Esophagus mucosa (tissue), 1 donor: ENCODE data around the gene C7orf57. TPM values are rescaled to one million over a fixed set of nuclear protein-coding genes. Genes with fewer than 3 reads are reported as not detected.

Source experiments
- ATAC-seq: fragments of 200-7000 bp; cut with Tn5 transposase; one replicate; pipeline ENCODE4 v1.9.1; 2020
- total RNA-seq: library from RNA; stranded (reverse); gene quantifications from one replicate; pipeline ENCODE4 v1.2.4, GENCODE V29; 2023
- donor health status: DM: yes; HTN: yes; CAD: no.

The C7orf57 gene
- total RNA-seq, 1 donor from 2014 or later: 1.00 TPM

DNA sequence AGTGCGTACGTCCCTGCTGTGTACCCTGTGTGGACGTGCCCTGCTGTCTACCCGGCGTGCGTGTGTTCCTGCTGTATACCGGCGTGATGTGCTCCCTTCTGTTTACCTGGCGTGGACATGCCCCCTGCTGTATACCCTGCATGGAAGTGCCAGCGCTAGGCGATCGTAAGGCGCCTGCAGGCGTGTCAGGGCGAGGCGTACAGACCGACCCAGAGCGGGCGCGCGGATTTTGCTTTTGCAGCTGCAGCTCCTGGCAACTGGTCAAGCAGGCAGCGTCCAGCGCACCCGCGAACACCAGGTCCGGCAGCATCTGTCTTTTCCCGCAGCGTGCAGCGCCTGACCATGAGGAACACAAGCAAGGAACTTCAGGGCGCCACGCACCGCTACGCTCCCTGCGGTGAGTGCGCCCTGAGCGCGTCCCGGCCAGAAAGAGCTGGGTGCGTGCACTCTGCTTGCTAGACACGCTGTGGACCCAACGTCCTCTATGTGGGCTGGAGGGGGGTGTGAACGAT is 680 bp downstream of the C7orf57 start:
- peak; percentile 52 for ATAC-seq

DNA sequence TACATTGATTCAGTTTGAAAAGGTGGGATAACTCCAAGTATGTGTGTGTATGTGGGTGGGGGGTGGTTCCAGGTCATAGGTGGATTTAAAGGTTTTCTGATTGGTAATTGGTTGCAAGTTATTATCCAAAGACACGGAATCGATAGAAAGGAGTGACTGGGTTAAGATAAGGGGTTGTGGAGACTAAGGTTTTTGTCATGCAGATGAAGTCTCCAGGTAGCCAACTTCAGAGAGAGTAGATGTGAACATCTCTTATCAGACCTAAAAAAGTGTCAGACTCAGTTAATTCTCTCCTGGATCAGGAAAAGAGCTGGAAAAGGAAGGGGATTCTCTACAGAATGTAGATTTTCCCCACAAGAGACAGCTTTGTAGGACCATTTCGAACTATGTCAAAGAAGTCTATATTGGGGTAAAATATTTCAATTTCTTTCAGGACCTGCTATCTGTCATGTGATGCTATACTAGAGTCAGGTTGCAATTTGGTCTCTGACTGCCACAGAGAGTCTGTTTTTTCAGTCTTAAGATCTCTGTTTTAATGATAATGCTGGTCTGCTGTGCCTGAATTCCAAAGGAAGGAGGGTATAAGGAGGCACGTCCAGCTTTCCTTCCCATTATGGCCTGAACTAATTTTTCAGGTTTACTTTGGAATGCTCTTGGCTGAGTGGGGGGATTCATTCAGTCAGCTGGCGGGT is 3.6 kb downstream of the C7orf57 start:
- ATAC-seq: no peak

DNA sequence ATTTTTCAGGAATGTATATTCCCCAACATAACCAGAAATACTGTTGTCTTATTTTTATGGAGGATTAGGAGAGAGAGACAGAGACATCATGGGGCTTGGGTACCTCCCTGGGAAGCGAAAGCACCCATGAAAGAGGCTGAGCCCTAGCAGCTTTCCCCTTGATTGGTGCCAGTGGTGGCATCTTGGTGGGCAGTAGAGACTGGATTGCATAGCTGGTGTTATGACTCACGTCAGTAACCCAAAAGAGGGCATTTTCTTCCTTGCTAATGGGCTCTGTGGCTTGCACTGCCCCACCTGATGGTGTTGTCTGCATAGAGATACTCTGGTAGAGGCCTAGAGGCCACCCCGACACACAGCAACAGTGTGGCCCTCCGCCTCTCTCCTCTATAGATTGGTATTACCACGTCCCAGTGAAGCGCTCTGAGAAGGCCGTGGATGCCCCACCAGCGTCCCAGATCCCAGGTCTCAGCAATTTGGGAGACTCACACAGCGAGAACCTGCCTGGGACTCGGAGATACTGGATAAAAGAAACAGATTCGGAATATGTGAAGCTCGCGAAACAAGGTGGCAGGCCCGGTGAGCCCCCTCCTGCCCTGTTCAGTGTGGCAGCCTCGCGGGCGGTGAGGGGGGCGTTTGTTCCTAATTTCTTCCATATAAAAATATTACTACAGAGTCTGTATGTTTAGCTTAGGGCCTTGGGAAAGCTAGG is 5.8 kb downstream of the C7orf57 start:
- ATAC-seq: no peak

DNA sequence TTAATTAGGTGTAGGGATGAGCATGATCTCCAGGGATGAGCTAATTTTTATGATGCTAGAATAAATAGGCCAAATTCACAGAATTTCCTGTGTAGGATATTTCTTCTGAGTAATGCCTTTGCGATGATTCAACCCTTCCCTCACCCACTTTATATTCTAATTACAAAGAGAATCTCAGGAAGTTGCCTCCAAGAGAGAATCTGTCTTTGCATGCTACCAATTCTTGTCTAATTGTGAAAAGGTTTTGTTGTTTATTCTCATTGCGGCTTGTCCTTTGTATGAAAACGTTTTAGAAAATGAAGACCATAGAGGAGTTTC is 6.3 kb downstream of the C7orf57 start:
- ATAC-seq: no peak

DNA sequence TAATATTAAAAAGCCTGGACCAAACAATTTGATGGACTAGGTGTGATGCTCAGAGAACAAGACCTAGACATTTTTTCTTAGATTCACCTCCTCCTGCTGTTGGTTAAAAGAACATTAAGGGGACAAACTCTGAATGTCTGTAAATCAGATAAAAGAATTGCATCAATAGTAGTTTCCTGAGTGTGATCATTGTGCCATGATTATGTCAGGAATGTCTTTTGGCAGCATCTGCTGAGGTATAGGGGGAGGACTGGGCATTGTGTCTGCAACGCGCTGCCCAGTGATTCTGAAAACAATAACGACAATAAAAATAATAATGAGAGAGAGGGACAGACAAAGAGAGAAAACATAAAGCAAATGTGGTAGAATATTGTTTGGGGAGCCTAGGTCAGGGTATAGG is 6.9 kb downstream of the C7orf57 start:
- ATAC-seq: no peak

DNA sequence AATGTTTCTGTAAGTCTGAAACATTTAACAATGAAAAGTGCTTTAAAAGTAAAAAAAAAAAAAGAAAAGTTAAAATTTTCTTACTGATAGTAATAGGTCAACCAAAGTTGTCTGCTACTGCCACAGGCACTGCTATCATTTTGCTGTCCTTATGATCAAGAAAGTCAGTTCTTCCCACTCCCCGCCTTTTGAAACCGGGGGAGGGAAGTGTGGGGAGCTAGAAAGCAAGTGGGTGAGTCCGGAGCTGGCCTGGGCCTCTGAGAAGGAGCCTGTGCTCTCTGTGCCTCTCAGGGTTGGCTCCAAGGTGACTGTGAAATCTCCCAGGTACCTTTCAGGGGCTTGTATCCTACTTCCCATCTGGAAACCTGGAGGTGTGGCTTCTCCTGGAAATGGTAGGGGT is 7.3 kb downstream of the C7orf57 start:
- ATAC-seq: no peak

DNA sequence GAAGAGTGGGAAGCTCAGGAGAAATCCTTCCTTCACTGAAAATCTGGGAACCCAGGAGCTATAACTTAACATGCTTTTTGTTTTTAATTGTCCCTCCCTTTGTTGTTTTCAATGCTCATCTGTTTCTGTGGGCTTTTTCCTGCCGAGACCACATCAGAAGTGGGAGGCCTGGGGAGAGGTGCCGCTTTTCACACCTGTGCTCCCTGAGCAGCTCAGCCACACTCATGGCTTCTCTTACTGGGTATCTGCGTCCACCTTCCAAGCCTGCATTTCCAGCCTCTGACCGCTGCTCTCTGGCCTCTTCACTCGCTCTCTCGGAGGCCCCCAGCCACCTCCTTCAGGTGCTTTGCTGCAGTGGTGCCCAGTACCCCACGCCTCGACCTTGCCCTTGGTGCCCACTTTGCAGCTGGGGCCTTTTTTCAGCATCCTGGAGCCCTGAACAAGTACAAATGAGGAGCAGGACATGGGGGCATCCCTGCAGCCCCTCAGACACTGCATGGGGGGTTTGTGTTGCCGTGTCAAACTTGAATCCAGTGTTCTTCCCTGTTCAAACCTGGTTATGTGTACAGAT is 9.9 kb downstream of the C7orf57 start:
- ATAC-seq: no peak

DNA sequence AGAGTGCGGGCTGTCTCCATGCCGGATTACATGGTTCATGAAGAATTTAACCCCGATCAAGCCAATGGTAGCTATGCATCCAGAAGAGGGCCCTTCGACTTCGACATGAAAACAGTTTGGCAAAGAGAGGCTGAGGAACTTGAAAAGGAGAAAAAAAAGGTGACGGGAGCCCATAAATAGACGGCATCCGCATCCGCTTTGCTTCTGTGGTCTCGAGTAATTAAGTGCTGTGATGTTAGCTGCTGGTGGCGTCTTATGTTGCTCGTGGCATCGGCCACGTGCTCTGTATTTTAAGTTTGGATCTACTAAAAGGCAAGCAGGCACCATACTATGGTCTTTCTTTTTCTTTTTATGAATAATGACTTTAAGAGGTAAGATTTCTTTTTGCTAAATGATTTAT is 11.1 kb downstream of the C7orf57 start:
- ATAC-seq: no peak

DNA sequence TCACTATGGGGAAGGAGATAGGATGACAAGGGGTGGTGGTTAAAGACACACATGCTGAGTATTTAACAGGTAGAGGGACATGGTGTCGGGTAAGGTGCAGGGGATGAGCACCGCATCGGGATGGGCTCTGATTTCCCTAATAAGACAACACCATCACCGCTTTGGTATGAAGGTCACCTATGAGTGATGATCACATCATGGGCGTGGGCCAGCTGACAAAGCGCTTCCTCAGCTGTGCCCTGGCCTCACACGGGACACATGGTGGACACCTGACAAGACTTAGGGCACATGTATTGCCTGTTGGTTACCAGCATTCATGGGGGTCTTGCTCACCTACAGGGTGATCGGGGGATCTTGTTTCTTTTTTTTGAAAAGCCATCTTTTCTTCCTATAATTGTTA is 12.8 kb downstream of the C7orf57 start:
- ATAC-seq: peak; percentile 89

DNA sequence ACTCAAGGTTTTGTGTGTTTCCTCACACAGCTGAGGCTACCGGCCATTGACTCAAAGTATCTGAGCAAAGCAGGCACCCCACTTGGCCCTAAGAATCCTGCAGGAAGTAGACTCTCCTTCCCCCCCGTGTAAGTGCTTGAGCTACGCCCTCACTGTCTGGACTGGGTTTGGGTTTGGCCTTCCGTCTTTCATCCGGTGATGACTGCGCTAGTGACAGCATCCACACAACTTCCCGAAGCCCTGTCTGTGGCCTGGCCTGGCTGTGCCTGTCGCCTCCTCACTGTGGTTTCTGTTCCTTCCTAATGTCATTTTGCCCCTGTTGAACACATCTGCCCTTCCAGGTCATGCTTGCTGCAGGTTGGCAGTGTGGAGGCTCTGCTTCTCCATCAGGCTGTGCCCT is 14.5 kb downstream of the C7orf57 start:
- peak; percentile 42 for ATAC-seq

DNA sequence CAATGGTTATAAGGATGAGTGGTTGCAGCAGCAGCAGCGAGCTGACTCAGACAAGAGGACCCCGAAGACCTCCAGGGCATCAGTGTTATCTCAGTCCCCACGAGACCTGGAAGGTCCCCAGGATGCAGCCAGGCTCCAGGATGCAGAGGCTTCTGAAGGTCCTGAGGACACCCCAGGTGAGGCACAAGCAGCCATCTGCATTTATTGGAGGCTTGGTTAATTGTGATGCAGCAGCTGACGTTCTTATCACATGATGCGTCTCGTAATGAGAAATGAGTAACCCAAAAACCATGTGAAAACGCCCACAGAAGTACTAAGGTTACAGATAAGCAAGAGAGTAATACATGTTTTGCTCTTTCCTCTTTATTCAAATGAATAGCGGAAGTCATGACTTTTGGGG is 17.4 kb downstream of the C7orf57 start:
- no peak for ATAC-seq

DNA sequence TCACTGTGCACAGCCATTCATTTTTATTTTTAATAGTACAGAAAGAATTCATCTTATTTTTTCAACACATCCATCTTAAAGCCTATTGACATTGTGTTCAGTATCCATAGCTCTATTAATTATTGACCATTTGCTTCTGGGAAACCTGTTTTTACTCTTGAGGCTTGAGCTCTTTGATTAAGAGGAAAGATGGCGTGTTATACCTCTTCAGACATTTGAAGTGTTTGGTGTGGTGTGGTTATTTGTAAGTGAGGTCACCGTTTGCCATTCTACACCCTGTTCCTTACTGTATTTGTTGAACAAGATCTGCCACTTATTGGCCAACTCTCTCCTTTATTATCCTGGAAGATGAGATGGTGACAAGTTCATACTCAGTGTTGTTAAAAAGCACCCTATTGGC is 18.4 kb downstream of the C7orf57 start:
- ATAC-seq: peak; percentile 94

DNA sequence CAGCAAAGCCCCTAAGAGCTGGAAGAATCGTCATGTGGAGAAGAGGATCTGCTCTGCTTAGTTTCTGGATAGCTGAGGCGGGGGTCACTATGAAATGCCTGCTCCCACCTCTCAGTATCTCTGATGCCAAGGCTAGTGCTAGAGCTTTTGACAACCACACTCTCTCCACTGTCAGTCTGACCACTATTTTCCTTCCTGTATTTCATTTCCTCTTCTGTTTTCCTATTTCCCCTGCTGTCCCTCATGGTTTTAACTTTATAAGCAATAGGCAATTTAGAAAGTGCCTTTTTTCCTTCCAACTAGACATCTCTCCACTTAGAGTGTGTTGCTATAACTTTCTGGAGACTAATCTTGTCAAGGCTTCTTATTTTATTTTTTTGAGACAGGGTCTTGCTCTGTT is 23.6 kb downstream of the C7orf57 start:
- no peak for ATAC-seq

DNA sequence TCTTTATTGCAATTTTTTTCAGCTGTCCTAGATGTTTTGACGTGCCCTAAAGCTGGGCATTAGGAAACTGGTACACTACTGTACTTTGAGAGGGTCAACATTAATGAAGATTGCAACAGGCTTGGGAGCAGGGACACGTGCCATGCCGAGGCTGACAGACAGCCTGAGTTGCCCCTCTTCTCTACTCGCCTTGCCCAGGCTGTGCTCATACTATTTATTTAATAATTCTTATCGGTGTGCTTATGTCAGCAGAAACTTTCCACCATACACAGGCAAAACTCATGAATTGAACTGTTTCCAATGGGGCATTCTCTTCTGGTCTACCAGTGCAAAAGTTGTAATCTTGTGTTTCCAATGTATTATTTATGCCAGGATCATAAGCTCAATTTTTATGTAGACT is 24.4 kb downstream of the C7orf57 start:
- no peak for ATAC-seq

DNA sequence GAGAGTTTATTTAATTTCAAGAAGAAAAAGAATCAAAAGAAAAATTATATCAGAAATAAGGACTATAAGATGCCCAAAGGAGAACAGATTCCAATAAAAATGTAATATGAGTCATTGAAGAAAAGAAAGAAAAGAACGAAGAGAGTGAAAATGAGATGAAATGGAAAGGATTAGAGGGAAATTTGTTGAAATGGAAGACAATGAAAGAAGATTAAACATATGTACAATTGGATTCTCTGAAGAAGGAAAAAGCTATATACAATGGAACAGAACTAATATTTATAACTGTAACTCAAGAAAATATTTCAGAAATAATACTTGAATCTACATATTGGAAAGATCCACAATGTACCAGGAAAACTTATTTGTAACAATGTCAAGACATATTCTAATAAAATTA is 28.6 kb downstream of the C7orf57 start:
- ATAC-seq: no peak

DNA sequence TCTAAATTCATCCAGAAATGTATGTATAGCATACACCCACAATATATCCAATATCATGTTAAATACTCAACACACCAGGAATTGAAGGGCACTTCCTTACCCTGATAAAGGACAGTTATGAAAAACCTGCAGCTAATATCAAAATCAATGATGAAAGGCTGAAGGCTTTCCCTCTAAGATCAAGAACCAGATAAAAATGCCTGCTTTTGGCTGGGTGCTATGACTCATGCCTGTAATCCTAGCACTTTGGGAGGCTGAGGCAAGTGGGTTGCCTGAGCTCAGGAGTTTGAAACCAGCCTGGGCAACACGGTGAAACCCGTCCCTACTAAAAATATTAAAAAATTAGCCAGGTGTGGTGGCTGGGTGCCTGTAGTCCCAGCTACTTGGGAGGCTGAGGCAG is 32.1 kb downstream of the C7orf57 start:
- ATAC-seq: no peak

DNA sequence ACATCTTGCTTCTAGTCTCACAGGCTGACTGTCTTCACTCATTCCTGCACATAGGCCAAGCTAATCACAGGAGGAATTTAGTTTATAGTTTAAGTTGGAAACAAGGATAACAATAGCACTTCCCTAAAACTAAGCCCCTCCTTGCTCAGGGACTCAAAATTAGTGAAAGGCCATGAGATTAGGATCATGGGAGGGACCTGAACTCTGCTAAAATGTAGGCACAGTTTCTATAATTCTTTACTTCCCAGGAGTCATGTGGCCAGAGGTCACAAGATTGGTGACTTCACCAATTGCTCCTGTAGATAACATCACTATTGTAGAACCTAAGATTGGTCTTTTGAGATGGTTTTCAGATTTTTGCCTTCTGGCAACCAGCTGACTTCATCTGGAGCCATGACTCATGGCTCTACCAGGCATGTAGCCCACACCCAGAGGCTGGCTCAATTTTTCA is 38.9 kb downstream of the C7orf57 start:
- no peak for ATAC-seq

DNA sequence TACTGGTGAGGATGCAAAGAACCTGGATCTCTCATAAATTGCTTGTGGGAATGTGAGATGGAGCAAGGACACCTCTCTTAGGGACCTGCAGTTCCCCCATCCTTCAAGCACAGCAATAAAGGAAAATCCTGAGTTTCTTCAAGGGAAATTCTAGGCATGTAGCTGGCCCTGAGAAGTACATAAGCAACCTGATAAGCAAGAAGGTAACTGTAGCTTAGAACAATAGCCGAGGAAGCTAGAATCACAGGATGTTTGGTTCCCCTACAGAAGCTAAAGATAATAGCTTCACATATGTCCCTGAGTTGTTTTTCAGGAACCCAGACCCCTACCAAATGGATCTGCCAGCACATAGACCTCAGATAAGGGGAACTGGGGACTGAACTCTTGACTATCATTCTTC is 42.1 kb downstream of the C7orf57 start:
- ATAC-seq: no peak

DNA sequence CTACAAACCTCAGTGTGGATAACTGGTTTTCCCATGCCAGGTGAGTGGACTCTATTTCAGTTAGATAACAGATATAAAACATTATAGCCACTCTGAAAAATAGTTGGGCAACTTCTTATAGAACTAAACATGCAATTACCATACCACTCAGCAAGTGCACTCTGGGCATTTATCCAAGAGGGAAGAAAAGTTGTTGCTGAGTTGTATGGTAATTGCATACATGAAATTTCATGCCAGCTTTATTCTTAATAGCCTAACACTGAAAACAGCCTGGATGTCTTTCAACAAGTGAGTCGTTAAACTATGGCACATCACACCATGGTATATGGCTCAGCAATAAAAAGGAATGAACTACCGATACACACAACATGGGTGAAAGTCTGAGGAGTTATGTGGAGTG is 43.1 kb downstream of the C7orf57 start:
- ATAC-seq: peak; percentile 42

DNA sequence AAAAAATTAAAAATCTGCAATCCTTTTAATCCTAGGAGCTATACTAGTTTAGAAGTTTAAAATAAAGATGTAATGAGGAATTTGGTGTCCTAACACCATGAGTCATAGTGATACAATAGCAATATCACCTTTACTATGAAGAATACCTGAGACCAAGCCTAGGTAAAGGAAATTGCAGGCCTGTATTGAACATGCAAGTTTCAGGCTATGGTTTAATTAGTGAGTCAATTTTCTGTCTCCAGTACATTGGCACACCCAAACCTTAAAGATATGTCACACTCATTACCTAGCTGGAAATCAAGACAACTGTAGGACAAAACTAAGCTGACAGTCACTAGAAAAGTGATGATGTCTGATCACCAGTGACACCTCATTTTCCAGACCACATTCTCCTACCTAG is 47.0 kb downstream of the C7orf57 start:
- peak; percentile 75 for ATAC-seq

DNA sequence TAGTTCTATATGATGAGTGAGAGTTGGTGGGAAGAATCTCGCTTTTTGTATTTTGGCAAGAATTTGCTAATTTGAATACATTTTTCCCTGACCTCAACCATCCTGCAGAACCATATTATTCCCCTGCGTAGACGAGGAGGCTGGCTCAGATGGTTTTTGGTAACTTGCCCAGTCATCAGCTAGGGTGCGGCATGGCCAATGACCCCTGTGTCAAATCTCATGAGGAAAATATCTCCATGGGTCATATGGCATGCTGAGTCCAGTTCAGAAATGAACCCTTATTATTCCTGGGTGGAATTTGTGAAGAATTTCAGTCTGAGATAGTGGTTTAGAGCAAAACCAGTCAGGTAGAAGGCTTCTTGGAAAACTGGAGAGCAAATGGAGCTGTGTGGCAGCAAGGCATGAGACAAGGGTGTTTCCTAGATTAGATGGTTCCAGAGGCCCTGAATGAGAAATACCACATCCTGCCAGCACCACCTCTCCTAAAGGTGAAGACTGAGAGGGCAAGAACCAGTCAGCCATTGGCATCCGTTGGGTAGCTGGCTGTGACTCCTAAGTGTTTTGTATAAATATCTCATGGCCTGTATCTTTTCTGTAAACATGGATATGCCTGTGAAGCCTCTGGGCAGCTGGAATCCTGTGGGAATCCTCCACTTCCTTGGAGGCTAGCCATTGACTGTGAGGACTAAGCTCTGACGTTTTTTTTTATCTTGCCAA is 47.9 kb downstream of the C7orf57 start:
- no peak for ATAC-seq

DNA sequence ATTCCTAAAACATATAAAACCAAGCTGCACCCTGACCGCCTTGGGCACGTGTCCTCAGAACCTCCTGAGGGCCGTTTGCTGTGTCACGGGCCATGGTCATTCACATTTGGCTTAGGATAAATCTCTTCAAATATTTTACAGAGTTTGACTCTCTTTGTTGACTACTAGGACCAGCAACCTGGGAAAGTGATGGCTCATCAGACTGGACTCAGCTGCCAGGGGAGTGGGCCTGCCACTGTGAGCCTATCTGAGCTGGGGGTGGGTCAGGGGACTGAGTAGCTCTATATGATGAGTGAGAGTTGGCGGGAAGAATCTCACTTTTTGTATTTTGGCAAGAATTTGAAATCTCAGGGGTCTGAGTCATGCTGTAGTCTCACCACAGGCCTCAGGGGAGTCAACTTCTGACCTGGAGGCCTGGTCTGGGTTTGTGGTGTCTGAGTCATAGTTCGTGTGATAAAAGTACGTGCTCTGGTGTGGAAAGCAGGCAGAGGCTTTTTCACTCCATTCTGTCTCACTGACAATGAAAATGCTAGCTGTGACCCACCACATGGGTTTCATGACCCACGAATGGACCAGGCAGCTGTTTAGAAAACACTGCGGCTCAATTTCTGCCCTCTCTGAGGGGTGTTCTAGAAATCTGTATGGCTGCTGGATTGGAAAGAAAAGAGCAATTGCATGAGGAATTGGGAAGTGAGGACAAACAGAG is 49.5 kb downstream of the C7orf57 start:
- peak; percentile 54 for ATAC-seq

DNA sequence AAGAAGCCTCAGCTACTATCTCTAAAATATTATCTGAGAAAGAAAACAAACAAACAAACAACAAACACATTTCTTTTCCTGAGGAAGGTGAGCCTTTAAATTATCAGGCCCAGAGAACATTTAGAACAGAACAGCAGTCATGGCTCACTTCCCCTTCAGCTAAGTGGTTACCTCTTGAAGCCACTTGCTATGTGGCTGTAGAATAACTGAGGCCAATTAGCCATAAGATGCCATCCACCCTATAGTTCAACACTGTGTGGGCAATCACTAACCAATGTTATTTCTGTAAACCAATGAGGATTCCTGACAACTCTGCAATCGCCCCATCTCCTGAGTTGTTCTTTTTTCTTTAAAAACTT is 50.1 kb downstream of the C7orf57 start:
- no peak for ATAC-seq
